RPMI8226 (cell line): Measurements from ENCODE around the gene MAN1A1.

Experiments used
- DNase-seq: peaks from one replicate; pipeline ENCODE4 v3.0.0-alpha.2; 2015

The MAN1A1 gene

DNA sequence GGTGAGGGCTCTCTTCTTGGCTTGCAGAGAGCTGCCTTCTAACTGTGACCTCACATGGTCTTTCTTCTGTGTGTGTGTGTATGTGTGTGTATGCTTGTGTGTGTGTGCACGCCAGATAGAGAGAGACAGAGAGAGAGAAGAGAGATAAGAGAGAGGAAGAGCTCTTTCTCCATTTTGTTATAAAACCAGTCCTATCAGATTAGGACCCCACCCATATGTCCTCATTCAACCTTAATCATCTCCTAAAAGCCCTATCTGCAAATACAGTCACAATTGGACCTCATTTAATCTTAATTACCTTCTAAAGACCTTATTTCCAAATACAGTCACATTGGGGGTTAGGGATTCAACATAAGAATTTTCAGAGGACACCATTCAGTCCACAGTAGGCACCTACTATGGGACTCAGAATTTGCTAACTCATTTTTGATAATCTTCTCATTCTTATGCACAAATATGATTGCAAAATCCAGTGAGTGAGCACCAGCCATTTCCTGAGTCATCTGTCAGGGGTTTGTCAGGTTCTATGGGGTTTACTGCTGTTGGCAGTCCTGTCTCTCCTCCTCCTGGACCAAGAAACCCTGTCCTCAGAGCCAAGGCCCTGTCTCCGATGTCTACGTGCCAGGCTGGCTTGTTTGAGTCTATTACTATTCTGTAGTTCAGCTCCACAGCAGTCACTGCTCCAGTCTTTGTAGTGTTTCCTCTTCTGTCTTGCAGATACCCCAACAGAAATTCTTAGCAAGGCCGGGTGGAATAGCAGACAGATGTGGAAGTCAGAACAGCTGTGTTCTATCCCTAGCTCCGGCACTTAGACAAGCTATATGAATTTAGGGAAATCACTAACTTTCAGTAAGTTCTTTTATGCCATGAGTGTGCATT, 212.1 kb downstream of the MAN1A1 start:
- DNase-seq = no peak

- no peak for DNase-seq
These were observed 214.8 kb downstream of the MAN1A1 start for GRCh38 chr6:119134752-119135151.

DNA sequence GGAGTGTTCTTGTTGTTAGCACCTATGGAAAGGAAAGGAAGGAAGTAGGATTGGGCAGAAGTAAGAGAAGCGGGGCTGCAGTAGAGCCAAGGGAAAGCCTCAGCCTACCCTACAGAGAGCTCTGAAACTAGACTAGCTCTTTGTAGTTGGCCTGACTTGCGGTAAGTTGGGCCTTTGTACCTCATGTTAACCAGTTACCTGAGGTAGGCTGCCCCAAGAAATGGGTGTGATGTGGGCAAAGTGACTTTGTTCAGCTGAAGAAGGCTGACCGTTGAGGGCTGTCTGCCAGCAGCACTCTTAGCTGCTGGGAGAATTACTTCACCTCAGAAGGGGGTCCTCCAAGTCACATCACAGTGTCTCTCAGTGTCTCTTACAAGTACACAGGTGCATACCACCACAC, 216.2 kb downstream of the MAN1A1 start:
- DNase-seq = no peak

- no peak for DNase-seq
These were observed 217.1 kb downstream of the MAN1A1 start for GRCh38 chr6:119132261-119132981.

DNA sequence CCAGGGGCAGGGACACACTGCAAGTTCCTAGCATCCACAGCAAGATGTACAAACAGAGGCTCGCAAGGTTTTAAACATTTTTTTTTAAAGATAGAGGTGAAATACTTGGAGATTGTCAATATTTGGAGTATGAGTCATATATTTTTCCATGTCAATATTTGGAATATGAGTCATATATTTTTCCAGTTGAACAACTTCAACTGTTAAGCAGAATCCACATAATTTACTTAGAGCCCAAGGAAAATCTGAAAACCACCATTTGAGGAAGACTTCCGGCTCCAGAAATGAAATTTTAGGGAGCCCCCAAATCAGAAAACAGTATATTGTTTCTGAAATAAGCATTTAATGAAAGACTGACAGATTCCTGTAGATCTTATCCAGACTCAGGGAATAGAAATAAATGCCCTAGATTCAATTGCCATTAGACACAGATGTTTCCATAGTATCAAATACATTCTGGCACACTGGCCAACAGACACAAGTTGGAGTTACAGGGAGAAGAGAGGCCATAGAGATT, 219.5 kb downstream of the MAN1A1 start:
- DNase-seq = no peak

GRCh38 chr6:119129148-119129967, 220.2 kb downstream of the MAN1A1 start:
- peak; percentile 59 for DNase-seq

DNA sequence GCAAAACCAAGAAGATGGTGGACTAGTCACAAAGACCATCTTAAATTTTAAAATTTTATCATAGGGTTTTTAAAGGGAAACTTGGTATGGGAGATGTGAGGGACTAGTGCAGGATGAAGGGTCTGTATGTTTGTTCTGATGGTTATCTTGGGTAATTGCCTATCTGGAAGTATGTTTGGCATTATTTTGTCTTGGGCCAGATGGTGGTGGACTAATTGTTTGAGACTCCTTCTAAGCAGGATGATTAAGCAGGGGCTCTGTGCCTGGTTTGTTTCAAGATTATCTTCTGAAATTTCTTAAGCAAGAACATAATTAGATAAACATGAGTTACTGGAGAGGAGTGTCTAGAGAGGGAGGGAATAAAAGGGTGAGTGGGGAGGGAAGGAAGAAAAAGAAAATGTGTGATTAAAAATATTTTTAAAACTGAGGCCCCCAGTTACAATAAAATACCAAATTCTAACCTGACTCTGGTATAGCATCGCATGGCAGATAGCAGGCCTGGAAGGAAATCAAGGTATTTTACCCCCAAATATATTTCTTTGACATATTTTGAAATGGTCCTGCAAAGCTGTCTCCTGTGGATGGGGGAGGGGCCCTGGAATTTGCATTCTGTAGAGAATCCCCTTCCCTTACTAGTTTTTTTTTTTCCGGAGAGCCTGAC, 221.2 kb downstream of the MAN1A1 start:
- no peak for DNase-seq

- no peak for DNase-seq
These were observed 221.9 kb downstream of the MAN1A1 start for GRCh38 chr6:119127627-119128026.
